Measurements from ENCODE around the gene RAB3B. TPM values are rescaled to one million over a fixed set of nuclear protein-coding genes. Genes with fewer than 3 reads are reported as not detected.

Gene RAB3B
- total RNA-seq, 2 experiments from 2014 or later, result 0.10 to 0.12 TPM

DNA sequence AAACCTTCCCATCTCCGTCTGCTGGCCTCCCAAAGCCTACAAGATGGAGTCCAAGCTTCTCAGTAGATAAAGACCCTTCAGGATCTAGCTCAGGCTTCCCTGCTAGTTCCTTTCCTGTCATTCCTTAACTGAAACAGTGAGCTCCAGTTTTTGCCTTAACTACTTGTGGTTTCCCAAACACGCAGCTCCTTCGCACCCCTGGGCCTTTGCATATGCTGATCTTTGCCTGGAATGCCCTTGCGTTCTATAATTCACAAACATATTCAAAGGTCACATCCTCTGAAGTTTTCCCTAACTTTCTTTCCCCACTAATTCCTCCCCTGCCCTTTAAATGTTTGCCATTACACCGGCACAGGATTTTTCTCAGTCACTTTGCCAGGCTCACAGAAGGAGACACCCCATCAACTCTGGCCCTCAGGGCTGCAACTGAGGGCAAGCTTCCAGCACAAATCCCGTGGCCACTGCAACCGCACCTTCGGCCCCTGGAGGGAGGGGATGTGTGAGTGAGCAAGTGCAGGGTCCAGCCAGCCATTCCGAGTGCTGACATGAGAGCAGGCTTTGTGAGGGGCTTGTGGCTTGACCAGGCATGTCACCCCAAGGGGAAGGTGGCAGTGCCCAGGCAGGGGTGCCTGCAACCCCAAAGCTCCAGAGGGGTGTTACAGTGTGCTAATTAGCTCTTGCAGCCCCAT lies 41.3 kb downstream of the RAB3B start:
- CTCF ChIA-PET, result interaction anchor here (0.9 kb wide), 1 partner anchor 10 kb away, joined by 3 read pairs; no protein-coding TSS in a partner anchor
- Mint-ChIP-seq H3K27ac (no peak overlapping the region), H3K36me3 (ENCODE audit: low read depth) (no peaks in the 10 kb centered on the region), H3K4me1 (ENCODE audit: low read depth) (peaks cover 4% of the 10 kb centered on the region), H3K4me3 (no peak overlapping the region), H3K9me3 (peaks cover 3% of the 10 kb centered on the region), H3K27me3 (ENCODE audit: low read depth) (peaks cover 7% of the 10 kb centered on the region)
- intact Hi-C loops (cut with micrococcal nuclease), result no loop called here
- DNase-seq, result no peak

DNA sequence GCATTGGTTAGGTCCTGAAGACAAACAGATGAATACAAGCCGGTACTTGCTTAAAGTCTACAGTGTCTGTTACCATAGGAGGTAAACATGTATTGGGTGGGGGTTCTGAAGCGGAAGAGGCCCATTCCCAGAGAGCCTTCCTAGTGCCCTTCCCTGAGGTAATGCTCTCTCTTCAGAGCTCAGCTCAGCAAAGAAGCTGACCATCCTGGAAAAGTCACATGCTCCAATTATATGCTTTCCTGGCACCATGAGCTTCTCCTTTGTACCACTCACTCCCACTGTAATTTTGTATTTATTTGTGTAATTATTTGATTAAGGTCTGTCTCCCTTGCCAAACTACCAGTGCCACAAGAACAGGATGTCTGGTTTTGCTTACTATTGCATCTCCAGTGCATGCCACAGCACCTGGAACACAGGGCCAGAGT lies 42.0 kb downstream of the RAB3B start:
- no peak overlapping the region for H3K4me3 Mint-ChIP-seq
- CTCF ChIA-PET, result no interaction called here
- DNase-seq, result no peak
- H3K36me3 Mint-ChIP-seq (ENCODE audit: low read depth), result no peaks in the 10 kb centered on the region
- intact Hi-C loops (cut with micrococcal nuclease), result no loop called here
- H3K9me3 Mint-ChIP-seq, result peaks cover 3% of the 10 kb centered on the region
- no peak overlapping the region for H3K27ac Mint-ChIP-seq
- H3K4me1 Mint-ChIP-seq (ENCODE audit: low read depth), result peaks cover 4% of the 10 kb centered on the region
- peaks cover 7% of the 10 kb centered on the region for H3K27me3 Mint-ChIP-seq (ENCODE audit: low read depth)

DNA sequence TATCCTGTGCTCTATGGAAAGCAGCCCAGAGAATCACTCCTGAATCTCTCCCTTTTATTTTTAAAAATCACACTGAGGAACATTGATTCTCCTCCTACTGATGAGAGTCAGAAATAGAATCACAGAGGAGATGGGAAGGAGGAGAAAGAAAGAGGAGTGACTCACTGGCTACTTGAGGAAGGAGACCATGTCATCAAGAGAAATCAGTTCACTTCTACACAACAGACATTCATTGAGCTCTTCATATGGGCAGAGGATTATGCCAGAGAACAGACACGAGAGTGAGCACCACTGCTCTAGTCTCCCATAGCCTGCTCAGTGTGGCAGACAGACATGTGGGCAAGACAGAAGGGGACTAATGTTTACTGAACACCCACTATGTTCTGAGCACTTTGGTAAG lies 44.2 kb downstream of the RAB3B start:
- CTCF ChIA-PET, result no interaction called here

DNA sequence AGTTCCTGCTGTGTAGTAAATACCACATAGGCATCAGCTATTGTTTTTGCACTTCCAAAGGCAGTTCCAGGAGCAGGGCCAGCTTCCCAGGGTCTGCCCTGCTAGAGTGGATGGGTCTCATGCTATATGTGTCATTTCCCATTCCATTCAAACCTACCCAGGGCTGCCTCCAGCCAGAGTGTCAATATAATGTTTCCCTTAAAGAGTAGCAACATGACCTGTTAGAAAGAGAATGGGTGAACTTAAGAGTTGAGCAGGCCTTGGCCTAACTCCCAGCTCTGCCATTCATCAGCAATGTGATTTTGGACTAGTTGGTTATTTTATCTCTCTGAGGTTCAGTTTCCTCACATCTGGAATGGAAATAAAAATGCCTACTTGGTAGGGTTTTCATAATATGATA lies 44.9 kb downstream of the RAB3B start:
- intact Hi-C loops (cut with micrococcal nuclease), result no loop called here
- no peak for DNase-seq
- H3K4me3 Mint-ChIP-seq, result no peak overlapping the region
- H3K9me3 Mint-ChIP-seq, result peaks cover 18% of the 10 kb centered on the region
- peaks cover 7% of the 10 kb centered on the region for H3K27me3 Mint-ChIP-seq (ENCODE audit: low read depth)
- H3K4me1 Mint-ChIP-seq (ENCODE audit: low read depth), result no peaks in the 10 kb centered on the region
- CTCF ChIA-PET, result no interaction called here
- no peaks in the 10 kb centered on the region for H3K36me3 Mint-ChIP-seq (ENCODE audit: low read depth)
- H3K27ac Mint-ChIP-seq, result no peak overlapping the region

More for the DNA sequence above, 44.2 kb downstream of the RAB3B start:
- intact Hi-C loops (cut with micrococcal nuclease), result no loop called here
- Mint-ChIP-seq H3K9me3 (peaks cover 13% of the 10 kb centered on the region), H3K36me3 (ENCODE audit: low read depth) (no peaks in the 10 kb centered on the region), H3K4me3 (no peak overlapping the region), H3K27me3 (ENCODE audit: low read depth) (peaks cover 7% of the 10 kb centered on the region), H3K4me1 (ENCODE audit: low read depth) (no peaks in the 10 kb centered on the region), H3K27ac (no peak overlapping the region)
- no peak for DNase-seq

DNA sequence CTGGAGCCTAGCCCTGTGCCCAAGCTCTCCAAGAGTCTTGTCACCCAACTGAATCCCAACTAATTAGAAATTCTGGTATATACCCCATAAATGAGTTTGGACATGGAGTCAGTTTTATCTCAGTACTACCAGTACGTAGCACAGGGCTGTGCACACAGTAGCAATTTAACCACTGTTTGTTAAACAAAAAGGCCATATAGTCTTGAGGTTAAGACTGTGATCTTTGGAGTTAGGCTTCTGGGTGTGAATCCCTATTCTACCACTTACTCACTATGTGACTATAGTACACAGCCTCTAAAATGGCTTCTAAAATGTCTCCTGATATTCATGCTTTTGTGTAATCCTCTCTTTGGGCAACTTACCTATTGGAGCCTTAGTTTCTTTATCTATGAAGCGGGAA lies 48.2 kb downstream of the RAB3B start:
- no peak for DNase-seq
- Mint-ChIP-seq H3K4me1 (ENCODE audit: low read depth) (no peaks in the 10 kb centered on the region), H3K27ac (no peak overlapping the region), H3K36me3 (ENCODE audit: low read depth) (no peaks in the 10 kb centered on the region), H3K9me3 (peaks cover 17% of the 10 kb centered on the region), H3K4me3 (no peak overlapping the region), H3K27me3 (ENCODE audit: low read depth) (peaks cover 1% of the 10 kb centered on the region)
- CTCF ChIA-PET, result no interaction called here
- intact Hi-C loops (cut with micrococcal nuclease), result no loop called here

DNA sequence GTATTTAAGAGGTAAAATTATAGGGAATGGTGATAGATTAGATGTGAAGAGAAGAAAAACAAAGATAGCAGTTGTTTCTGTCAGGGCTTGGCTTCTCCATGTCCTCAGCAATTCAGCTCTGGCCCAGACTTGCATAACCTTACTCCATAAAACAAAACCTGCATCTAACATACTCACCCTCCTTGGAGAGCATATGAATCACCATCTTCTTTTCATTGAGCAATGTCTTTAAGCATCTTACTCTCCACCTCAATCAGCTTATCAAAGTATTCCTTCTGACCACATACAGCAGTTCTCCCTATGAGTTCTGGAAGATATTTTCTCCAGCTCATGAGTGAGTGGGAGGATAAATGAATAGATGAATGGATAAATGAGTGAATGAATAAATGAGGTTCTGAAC lies 49.0 kb downstream of the RAB3B start:
- H3K4me3 Mint-ChIP-seq, result no peak overlapping the region
- intact Hi-C loops (cut with micrococcal nuclease), result no loop called here
- H3K27ac Mint-ChIP-seq, result no peak overlapping the region
- DNase-seq, result no peak
- no peaks in the 10 kb centered on the region for H3K36me3 Mint-ChIP-seq (ENCODE audit: low read depth)
- CTCF ChIA-PET, result no interaction called here
- no peaks in the 10 kb centered on the region for H3K4me1 Mint-ChIP-seq (ENCODE audit: low read depth)
- H3K27me3 Mint-ChIP-seq (ENCODE audit: low read depth), result peaks cover 1% of the 10 kb centered on the region
- peaks cover 17% of the 10 kb centered on the region for H3K9me3 Mint-ChIP-seq

DNA sequence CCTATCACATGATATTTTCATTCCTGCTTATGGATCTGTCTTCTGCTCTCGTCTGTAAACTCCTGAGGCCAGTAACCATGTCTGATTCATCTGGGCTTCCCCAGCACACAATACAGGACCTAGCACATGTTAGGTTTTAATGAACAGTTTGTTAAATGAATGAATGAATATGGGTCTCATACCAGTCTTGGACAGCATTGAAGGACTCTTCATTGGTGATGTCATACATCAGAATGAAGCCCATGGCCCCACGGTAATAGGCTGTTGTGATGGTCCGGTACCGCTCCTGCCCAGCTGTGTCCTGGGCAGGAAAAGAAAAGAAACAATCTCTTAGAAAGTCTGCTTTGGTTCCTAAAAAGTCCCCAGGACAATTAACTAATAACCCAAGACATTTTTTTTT lies 53.4 kb downstream of the RAB3B start:
- no peak overlapping the region for H3K4me3 Mint-ChIP-seq
- H3K4me1 Mint-ChIP-seq (ENCODE audit: low read depth), result no peaks in the 10 kb centered on the region
- CTCF ChIA-PET, result no interaction called here
- intact Hi-C loops (cut with micrococcal nuclease), result no loop called here
- H3K9me3 Mint-ChIP-seq, result peaks cover 15% of the 10 kb centered on the region
- DNase-seq, result no peak
- H3K27ac Mint-ChIP-seq, result no peak overlapping the region
- H3K27me3 Mint-ChIP-seq (ENCODE audit: low read depth), result peaks cover 1% of the 10 kb centered on the region
- H3K36me3 Mint-ChIP-seq (ENCODE audit: low read depth), result no peaks in the 10 kb centered on the region

DNA sequence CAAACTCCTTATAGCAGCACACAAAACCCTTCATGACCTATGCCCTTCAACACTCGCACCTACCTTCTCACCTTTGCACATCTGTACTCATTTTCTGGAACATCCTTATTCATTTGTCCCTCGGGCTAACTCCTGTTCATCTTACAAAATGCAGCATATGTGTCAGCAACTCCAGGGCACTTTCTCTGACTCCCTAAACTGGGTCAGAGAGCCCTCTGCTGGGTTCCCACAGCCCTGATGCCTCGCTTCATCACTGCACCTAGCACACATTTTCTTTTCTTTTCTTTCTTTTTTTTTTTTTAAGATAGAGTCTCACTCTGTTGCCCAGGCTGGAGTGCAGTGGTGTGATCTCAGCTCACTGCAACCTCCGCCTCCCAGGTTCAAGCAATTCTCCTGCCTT lies 54.0 kb downstream of the RAB3B start:
- intact Hi-C loops (cut with micrococcal nuclease), result no loop called here
- CTCF ChIA-PET, result no interaction called here
- no peak overlapping the region for H3K27ac Mint-ChIP-seq

DNA sequence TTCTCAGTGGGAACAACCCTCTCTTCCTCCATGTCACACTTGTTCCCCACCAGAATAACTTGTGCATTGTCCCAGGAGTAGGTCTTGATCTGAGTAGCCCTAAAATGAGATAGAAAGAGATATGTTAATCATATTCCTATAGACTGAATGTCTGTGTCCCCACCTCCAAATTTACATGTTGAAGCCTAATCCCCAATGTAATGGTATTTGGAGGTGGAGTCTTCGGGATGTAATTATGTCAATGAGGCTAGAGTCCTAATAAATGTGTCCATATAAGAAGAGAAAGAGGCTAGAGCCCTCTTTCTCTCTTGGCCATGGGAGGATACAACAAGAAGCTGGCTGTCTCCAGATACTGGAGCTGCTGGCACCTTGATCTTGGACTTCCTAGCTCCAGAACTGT lies 57.2 kb downstream of the RAB3B start:
- H3K27me3 Mint-ChIP-seq (ENCODE audit: low read depth), result no peaks in the 10 kb centered on the region
- intact Hi-C loops (cut with micrococcal nuclease), result no loop called here
- no peaks in the 10 kb centered on the region for H3K4me1 Mint-ChIP-seq (ENCODE audit: low read depth)
- H3K9me3 Mint-ChIP-seq, result no peaks in the 10 kb centered on the region
- DNase-seq, result no peak
- H3K4me3 Mint-ChIP-seq, result no peak overlapping the region
- CTCF ChIA-PET, result no interaction called here
- no peak overlapping the region for H3K27ac Mint-ChIP-seq
- no peaks in the 10 kb centered on the region for H3K36me3 Mint-ChIP-seq (ENCODE audit: low read depth)

More for the DNA sequence above, 54.0 kb downstream of the RAB3B start:
- peaks cover 9% of the 10 kb centered on the region for H3K9me3 Mint-ChIP-seq
- H3K4me3 Mint-ChIP-seq, result no peak overlapping the region
- H3K4me1 Mint-ChIP-seq (ENCODE audit: low read depth), result no peaks in the 10 kb centered on the region
- peaks cover 1% of the 10 kb centered on the region for H3K27me3 Mint-ChIP-seq (ENCODE audit: low read depth)
- no peak for DNase-seq
- H3K36me3 Mint-ChIP-seq (ENCODE audit: low read depth), result no peaks in the 10 kb centered on the region

DNA sequence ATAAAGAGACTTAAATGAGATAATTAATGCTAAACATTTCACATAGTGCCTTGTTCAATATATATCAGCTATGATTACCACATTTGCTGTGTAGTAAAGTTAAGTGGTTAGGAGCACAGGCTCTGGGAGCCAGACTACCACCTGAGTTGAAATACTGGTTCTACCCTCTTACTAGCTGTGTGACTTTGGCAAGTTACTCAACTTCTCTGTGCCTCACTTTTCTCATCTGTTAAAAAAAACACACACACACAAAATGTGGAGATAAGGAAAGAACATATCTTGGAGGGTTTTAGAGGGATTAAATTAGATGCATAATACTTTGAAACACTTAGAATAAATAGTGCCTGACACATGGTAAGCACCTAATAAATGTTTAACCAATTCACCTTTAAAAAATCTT lies 60.2 kb downstream of the RAB3B start:
- Mint-ChIP-seq H3K4me3 (no peak overlapping the region), H3K9me3 (no peaks in the 10 kb centered on the region), H3K27ac (no peak overlapping the region), H3K4me1 (ENCODE audit: low read depth) (no peaks in the 10 kb centered on the region), H3K36me3 (ENCODE audit: low read depth) (no peaks in the 10 kb centered on the region), H3K27me3 (ENCODE audit: low read depth) (no peaks in the 10 kb centered on the region)
- no peak for DNase-seq
- CTCF ChIA-PET, result no interaction called here
- intact Hi-C loops (cut with micrococcal nuclease), result no loop called here

DNA sequence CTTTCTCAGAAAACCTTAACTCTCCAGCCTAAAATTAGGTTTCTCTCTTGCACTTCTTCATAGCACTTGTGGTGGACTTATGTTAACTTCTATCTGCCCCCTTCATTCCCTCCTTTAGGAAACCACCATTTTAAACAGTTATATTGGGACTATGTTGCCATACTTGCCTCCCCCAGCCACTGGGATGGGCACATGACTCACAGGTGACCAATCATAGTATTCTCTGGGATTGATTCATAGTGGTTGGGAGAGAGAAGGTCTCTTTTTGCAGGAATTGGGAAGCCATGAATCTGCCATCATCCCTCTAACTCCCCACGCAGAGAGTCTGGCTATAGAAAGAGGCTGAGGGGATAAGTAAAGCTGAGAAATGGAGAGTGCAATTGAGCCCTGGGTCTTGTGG lies 61.6 kb downstream of the RAB3B start:
- Mint-ChIP-seq H3K27me3 (ENCODE audit: low read depth) (no peaks in the 10 kb centered on the region), H3K9me3 (no peaks in the 10 kb centered on the region), H3K4me1 (ENCODE audit: low read depth) (no peaks in the 10 kb centered on the region), H3K27ac (no peak overlapping the region), H3K4me3 (no peak overlapping the region), H3K36me3 (ENCODE audit: low read depth) (no peaks in the 10 kb centered on the region)
- CTCF ChIA-PET, result no interaction called here
- intact Hi-C loops (cut with micrococcal nuclease), result no loop called here
- DNase-seq, result no peak

DNA sequence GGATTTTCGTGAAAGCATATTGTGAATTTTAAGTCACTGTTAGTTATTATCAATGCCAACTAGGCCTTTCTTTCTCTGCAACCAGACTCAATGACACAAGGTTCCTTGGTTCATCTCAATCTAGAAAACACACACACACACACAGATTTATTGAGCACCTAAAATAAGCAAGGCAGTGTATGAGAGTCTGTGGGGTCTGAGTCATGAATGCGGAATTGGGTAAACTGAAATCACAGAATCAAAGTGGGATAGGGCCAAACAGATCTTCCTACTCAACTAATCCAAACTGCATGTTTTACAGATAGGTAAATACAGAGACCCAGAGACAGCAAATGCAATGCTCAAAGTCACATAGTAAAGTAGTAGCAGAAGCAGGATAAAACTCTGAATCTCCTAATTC lies 63.5 kb downstream of the RAB3B start:
- intact Hi-C loops (cut with micrococcal nuclease), result no loop called here
- no peak for DNase-seq
- no peaks in the 10 kb centered on the region for H3K4me1 Mint-ChIP-seq (ENCODE audit: low read depth)
- no peaks in the 10 kb centered on the region for H3K27me3 Mint-ChIP-seq (ENCODE audit: low read depth)
- no peaks in the 10 kb centered on the region for H3K9me3 Mint-ChIP-seq
- no peaks in the 10 kb centered on the region for H3K36me3 Mint-ChIP-seq (ENCODE audit: low read depth)
- H3K27ac Mint-ChIP-seq, result no peak overlapping the region
- no peak overlapping the region for H3K4me3 Mint-ChIP-seq
- CTCF ChIA-PET, result interaction anchor here (2.7 kb wide), 1 partner anchor 30 kb away, joined by 12 read pairs; no protein-coding TSS in a partner anchor

DNA sequence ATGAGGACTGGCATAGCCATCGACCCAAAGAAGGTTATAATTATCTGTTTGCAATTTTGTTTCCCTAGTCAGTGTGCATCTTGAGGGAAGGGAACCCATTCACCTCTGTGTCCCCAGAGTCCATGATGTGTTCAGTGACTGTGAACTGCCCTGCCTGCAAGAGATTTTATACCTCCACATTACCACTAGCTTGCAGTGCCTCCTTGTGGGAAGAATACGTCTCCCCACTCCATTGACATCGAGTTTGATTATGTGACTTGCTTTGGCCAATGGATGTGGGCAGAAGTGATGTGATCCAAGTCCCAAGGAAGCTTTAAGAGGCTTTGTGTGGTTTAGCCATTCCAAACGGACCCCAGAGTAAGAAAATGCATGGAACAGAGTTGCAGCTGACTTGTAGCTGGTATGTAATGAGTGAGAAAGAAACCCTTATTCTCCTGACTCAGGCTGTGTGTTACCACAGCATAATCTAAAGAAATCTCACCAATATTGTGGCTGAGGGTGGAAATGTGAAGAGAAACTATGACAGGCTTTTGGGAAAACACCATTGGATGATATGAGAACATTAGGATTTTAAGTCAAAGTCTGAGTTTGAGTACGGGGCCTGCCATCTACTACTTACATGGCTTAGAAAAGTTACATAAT lies 64.2 kb downstream of the RAB3B start:
- H3K9me3 Mint-ChIP-seq, result no peaks in the 10 kb centered on the region
- H3K4me3 Mint-ChIP-seq, result no peak overlapping the region
- CTCF ChIA-PET, result interaction anchor here (0.6 to 2.7 kb wide), 2 partner anchors 30 to 63 kb away, joined by 3 to 12 read pairs; no protein-coding TSS in a partner anchor
- DNase-seq, result peak; percentile 18
- no peaks in the 10 kb centered on the region for H3K4me1 Mint-ChIP-seq (ENCODE audit: low read depth)
- no peaks in the 10 kb centered on the region for H3K36me3 Mint-ChIP-seq (ENCODE audit: low read depth)
- intact Hi-C loops (cut with micrococcal nuclease), result no loop called here
- H3K27me3 Mint-ChIP-seq (ENCODE audit: low read depth), result no peaks in the 10 kb centered on the region
- H3K27ac Mint-ChIP-seq, result no peak overlapping the region
